GM12878 (cell line): ENCODE data around the gene PLCB4. TPM values are rescaled to one million over a fixed set of nuclear protein-coding genes. Genes with fewer than 3 reads are reported as not detected.

Source experiments
- ATAC-seq: fragments of 200-7000 bp; cut with Tn5 transposase; 3 replicates; pipeline ENCODE4 v1.9.1; 2020; ENCODE audit warnings: mild to moderate bottlenecking, moderate library complexity
- BruUV-seq: library from RNA; stranded (reverse); fragments of 400-500 nt; replicated peaks from 2 replicates; lab custom pipeline; 2021; lab: Mats Ljungman, UMichigan
- CTCF ChIA-PET: fragments of 300-600 bp; sonication (Branson Sonifier 250); formaldehyde crosslinking; extraction: SDS; loops from one replicate; lab custom pipeline; 2021; ENCODE audit warnings: inconsistent platforms; lab: Yijun Ruan, JAX
- POLR2A ChIA-PET: fragments of 350-600 bp; formaldehyde crosslinking; extraction: SDS; loops from one replicate; lab custom pipeline; 2021; ENCODE audit warnings: inconsistent platforms; lab: Charles Lee
- RAD21 ChIA-PET: fragments of 300-600 bp; sonication (Branson Sonifier 250); formaldehyde crosslinking; loops from one replicate; lab custom pipeline; 2023; ENCODE audit warnings: antibody characterized with exemption; ENCODE audit not compliant: unreplicated experiment; lab: Charles Lee
- SMC1A ChIA-PET: fragments of 300-600 bp; sonication (Branson Sonifier 250); formaldehyde crosslinking; loops from one replicate; lab custom pipeline; 2023; ENCODE audit not compliant: unreplicated experiment, uncharacterized antibody; lab: Charles Lee
- DNase-seq: peaks from one replicate; pipeline ENCODE4 v3.0.0-alpha.2; 2011; ENCODE audit warnings: low read depth, low spot score
- FAIRE-seq: peaks from 3 replicates; lab custom pipeline; 2011; peaks lifted over from hg19 to GRCh38; lab: Jason Lieb, UNC
- H2AFZ ChIP-seq: 2 replicates; pipeline ENCODE4 v1.6.0; 2011; ENCODE audit warnings: low read depth, low read length, control low read depth; ENCODE audit not compliant: control insufficient read depth
- H3K27ac ChIP-seq: 2 replicates; pipeline ENCODE4 v1.5.1; 2011; ENCODE audit warnings: control low read depth; ENCODE audit not compliant: control insufficient read depth, insufficient read depth
- H3K27me3 ChIP-seq, 2 experiments: replicated peaks in 1 of 2; 2 replicates each; pipeline versions ENCODE4 v1.6.0 to v1.6.1; 2011; ENCODE audit warnings: low read length in 1 of 2; ENCODE audit not compliant: control insufficient read depth in 2 of 2, insufficient read depth in 2 of 2
- H3K36me3 ChIP-seq, 2 experiments: 2 replicates each; pipeline ENCODE4 v1.5.1; 2011; ENCODE audit warnings: low read length in 1 of 2; ENCODE audit not compliant: control insufficient read depth in 2 of 2, insufficient read depth in 2 of 2
- H3K4me1 ChIP-seq: 2 replicates; pipeline ENCODE4 v1.6.1; 2011; ENCODE audit warnings: mild to moderate bottlenecking, low read length, moderate library complexity, mixed read lengths; ENCODE audit not compliant: control insufficient read depth, insufficient read depth
- H3K4me2 ChIP-seq: 2 replicates; pipeline ENCODE4 v1.6.0; 2011; ENCODE audit warnings: control low read depth; ENCODE audit not compliant: control insufficient read depth, insufficient read depth
- H3K4me3 ChIP-seq: fragments of 200-600 bp; sonication (generic); 2 replicates; pipeline ENCODE4 v1.5.1; 2016
- H3K79me2 ChIP-seq: 2 replicates; pipeline ENCODE4 v1.6.0; 2011; ENCODE audit warnings: low read length; ENCODE audit not compliant: control insufficient read depth, insufficient read depth
- H3K9ac ChIP-seq: 2 replicates; pipeline ENCODE4 v1.8.0; 2011; ENCODE audit warnings: low read length, control low read depth, mixed read lengths; ENCODE audit not compliant: control insufficient read depth, insufficient read depth
- H3K9me3 ChIP-seq: replicated peaks from 3 replicates; pipeline ENCODE4 v1.5.1; 2011; ENCODE audit warnings: mild to moderate bottlenecking, low read length; ENCODE audit not compliant: control insufficient read depth, insufficient read depth
- H4K20me1 ChIP-seq: 2 replicates; pipeline ENCODE4 v1.6.0; 2011; ENCODE audit not compliant: control insufficient read depth, insufficient read depth
- BRCA1 ChIP-seq: IDR thresholded peaks from 2 replicates; pipeline ENCODE4 v1.6.1; 2011; ENCODE audit warnings: low read depth, low read length, improper control_type of control experiment
- CREM ChIP-seq: IDR thresholded peaks from 2 replicates; pipeline ENCODE4 v1.6.1; 2014; ENCODE audit warnings: antibody characterized with exemption, low read depth
- CTCF ChIP-seq, 3 experiments: IDR thresholded peaks in 2 of 3; conservative IDR thresholded peaks in 1 of 3; 2 replicates each; pipeline ENCODE4 v1.5.1; 2011; ENCODE audit warnings: low read depth in 3 of 3, low read length in 3 of 3, mild to moderate bottlenecking in 3 of 3, control low read depth in 2 of 3, moderate library complexity in 2 of 3, inconsistent platforms in 1 of 3, mixed read lengths in 1 of 3; ENCODE audit not compliant: control insufficient read depth in 2 of 3, insufficient read depth in 1 of 3; ENCODE audit errors: extremely low read depth in 1 of 3
- ETV6 ChIP-seq, 2 experiments: fragments of 450-650 bp in 1 of 2; IDR thresholded peaks in 1 of 2; conservative IDR thresholded peaks in 1 of 2; 2 replicates each; pipeline ENCODE4 v1.6.1; 2014; ENCODE audit warnings: antibody characterized with exemption in 1 of 2, borderline replicate concordance in 1 of 2, low read depth in 1 of 2, mild to moderate bottlenecking in 1 of 2, moderate library complexity in 1 of 2
- KDM1A ChIP-seq: fragments of 200-600 bp; sonication (generic); IDR thresholded peaks from 2 replicates; pipeline ENCODE4 v1.6.1; 2016; ENCODE audit warnings: borderline replicate concordance
- KLF5 ChIP-seq: fragments of 450-650 bp; IDR thresholded peaks from 2 replicates; pipeline ENCODE4 v1.6.1; 2014; ENCODE audit warnings: mild to moderate bottlenecking; ENCODE audit not compliant: partially characterized antibody
- MYC ChIP-seq: IDR thresholded peaks from 2 replicates; pipeline ENCODE4 v1.6.1; 2011; ENCODE audit warnings: mild to moderate bottlenecking, low read length, moderate library complexity, inconsistent platforms; ENCODE audit not compliant: insufficient read depth, insufficient replicate concordance, insufficient read length, severe bottlenecking
- NFIC ChIP-seq: IDR thresholded peaks from 2 replicates; pipeline ENCODE4 v1.6.1; 2012; ENCODE audit warnings: low read depth, mild to moderate bottlenecking, inconsistent platforms, low read length, moderate library complexity
- NFYA ChIP-seq: IDR thresholded peaks from 2 replicates; pipeline ENCODE4 v1.6.1; 2011; ENCODE audit warnings: low read depth, mild to moderate bottlenecking, low read length, improper control_type of control experiment, borderline replicate concordance
- NR2C1 ChIP-seq: fragments of 450-650 bp; IDR thresholded peaks from 2 replicates; pipeline ENCODE4 v1.6.1; 2017; ENCODE audit warnings: antibody characterized with exemption, mild to moderate bottlenecking, moderate library complexity
- RAD21 ChIP-seq: IDR thresholded peaks from 2 replicates; pipeline ENCODE4 v1.6.1; 2011; ENCODE audit warnings: mild to moderate bottlenecking, low read depth, low read length, moderate library complexity; ENCODE audit not compliant: insufficient read depth
- REST ChIP-seq: IDR thresholded peaks from 2 replicates; pipeline ENCODE4 v1.6.1; 2012; ENCODE audit warnings: mild to moderate bottlenecking, low read depth, low read length
- ZNF207 ChIP-seq: fragments of 450-650 bp; IDR thresholded peaks from 2 replicates; pipeline ENCODE4 v1.6.1; 2014; ENCODE audit warnings: antibody characterized with exemption, mild to moderate bottlenecking, borderline replicate concordance
- ZSCAN29 ChIP-seq: fragments of 450-650 bp; IDR thresholded peaks from 2 replicates; pipeline ENCODE4 v1.6.1; 2017; ENCODE audit warnings: mild to moderate bottlenecking, moderate library complexity
- WGBS: methylation state at CpG from one replicate; pipeline ENCODE4 v1.1.6; 2016; ENCODE audit warnings: low lambda C conversion rate; ENCODE audit not compliant: insufficient replicate concordance, insufficient coverage; ENCODE audit errors: missing lambda C conversion rate; 5-methylcytosine and 5-hydroxymethylcytosine counted together
- in situ Hi-C: fragments of 300-500 bp; cut with MboI; formaldehyde crosslinking; loops from 9 replicates; pipeline ENCODE4 v1.14.3; 2018; ENCODE audit warnings: mixed read lengths
- intact Hi-C: fragments of 100-400 bp; cut with micrococcal nuclease; formaldehyde crosslinking; loops from one replicate; pipeline ENCODE4 v1.14.2; 2022; ENCODE audit not compliant: unreplicated experiment
- polyA plus RNA-seq, 11 experiments: library from polyadenylated mRNA; depleted of rRNA in 4 of 11; unstranded in 6 of 11; stranded (reverse) in 5 of 11; fragments of >200 nt; fragmentation: Nextera tagmentation in 4 of 11; fragmentation: Illumina TruSeq in 1 of 11; extraction: Ambion mirVana in 4 of 11; extraction: Trizol in 1 of 11; gene quantifications; 1 replicate in 1 of 11; 2 replicates in 10 of 11; pipeline versions ENCODE4 v1.2.1 to v1.2.3, GENCODE V29; 2011 to 2016; ENCODE audit warnings: inconsistent platforms in 2 of 11, missing spikeins in 2 of 11, low read depth in 1 of 11
- total RNA-seq, 4 experiments: library from RNA; depleted of rRNA in 3 of 4; stranded (reverse); fragments of >200 nt in 3 of 4; fragmentation: Illumina TruSeq in 1 of 4; extraction: Trizol in 1 of 4; gene quantifications; 2 replicates each; pipeline versions ENCODE4 v1.2.1 to v1.2.3, GENCODE V29; 2013 to 2021
- TF ChIP-seq, protein P1 (sequence below): fragments of 450-650 bp; formaldehyde crosslinking; IDR thresholded peaks from 2 replicates; pipeline ENCODE4 v1.4.0; 2022; ENCODE audit warnings: mild to moderate bottlenecking, moderate library complexity

The PLCB4 gene
- total and polyA plus RNA-seq, 10 of the 15 experiments (the other 5 are each of a cell fraction or from before 2014, with no cell fraction given), result not detected

DNA sequence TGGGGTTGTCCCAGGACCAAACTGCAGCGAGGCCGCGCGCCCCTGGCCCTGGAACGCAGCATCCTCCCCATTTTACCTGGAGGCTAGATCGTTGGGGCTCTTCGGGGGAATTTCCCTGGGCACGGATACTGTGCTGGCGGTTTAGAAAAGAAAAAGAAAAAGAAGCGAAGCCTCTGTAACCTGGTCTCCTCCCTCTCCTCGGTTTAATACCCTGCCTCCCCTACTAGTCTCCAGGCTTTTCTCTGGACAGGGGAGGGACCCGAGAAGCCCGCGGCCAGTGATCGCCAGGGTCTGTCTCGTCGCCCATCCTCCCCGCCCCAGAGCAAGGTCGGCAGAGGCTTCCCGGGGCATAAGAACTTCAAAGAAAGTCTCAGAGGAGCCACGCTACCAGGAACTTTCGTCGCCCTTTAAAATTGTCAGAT lies 439.4 kb downstream of the PLCB4 start:
- H4K20me1 ChIP-seq, result no peaks in the 10 kb centered on the region
- SMC1A ChIA-PET, result no interaction called here
- TF ChIP-seq NFYA (no peak), CREM (no peak), NR2C1 (no peak), CTCF (IDR thresholded peaks at IDR 0.05 in 2 of 3, conservative IDR thresholded peaks at IDR 0.05 in 1 of 3; ENCODE audit: control insufficient read depth in 2 of 3, extremely low read depth in 1 of 3, insufficient read depth in 1 of 3, low read depth in 3 of 3, low read length in 3 of 3) (no peak), KLF5 (no peak), KDM1A (no peak), ETV6 (conservative IDR thresholded peaks at IDR 0.05 in 1 of 2, IDR thresholded peaks at IDR 0.05 in 1 of 2; ENCODE audit: borderline replicate concordance in 1 of 2, low read depth in 1 of 2) (no peak), ZSCAN29 (no peak), MYC (no peak), ZNF207 (no peak), RAD21 (no peak), BRCA1 (no peak), NFIC (no peak), REST (no peak)
- TF ChIP-seq, protein P1, sequence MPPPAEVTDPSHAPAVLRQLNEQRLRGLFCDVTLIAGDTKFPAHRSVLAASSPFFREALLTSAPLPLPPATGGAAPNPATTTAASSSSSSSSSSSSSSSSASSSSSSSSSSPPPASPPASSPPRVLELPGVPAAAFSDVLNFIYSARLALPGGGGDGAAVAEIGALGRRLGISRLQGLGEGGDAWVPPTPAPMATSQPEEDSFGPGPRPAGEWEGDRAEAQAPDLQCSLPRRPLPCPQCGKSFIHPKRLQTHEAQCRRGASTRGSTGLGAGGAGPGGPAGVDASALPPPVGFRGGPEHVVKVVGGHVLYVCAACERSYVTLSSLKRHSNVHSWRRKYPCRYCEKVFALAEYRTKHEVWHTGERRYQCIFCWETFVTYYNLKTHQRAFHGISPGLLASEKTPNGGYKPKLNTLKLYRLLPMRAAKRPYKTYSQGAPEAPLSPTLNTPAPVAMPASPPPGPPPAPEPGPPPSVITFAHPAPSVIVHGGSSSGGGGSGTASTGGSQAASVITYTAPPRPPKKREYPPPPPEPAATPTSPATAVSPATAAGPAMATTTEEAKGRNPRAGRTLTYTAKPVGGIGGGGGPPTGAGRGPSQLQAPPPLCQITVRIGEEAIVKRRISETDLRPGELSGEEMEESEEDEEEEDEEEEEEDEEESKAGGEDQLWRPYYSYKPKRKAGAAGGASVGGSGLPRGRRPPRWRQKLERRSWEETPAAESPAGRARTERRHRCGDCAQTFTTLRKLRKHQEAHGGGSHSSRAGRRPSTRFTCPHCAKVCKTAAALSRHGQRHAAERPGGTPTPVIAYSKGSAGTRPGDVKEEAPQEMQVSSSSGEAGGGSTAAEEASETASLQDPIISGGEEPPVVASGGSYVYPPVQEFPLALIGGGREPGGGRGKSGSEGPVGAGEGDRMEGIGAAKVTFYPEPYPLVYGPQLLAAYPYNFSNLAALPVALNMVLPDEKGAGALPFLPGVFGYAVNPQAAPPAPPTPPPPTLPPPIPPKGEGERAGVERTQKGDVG (CRISPR knock-in tag), result no peak
- no peaks in the 10 kb centered on the region; the same call in 1 of the 2 replicates for H3K79me2 ChIP-seq
- 3% methylated on average over 23 of the region's 23 CpGs for WGBS
- POLR2A ChIA-PET, result no interaction called here
- no peak overlapping the region; the same call in 1 of the 2 replicates for H3K9ac ChIP-seq
- H3K27me3 ChIP-seq, result peaks cover 0 to 17% of the 10 kb centered on the region in 2 experiments; a peak in 3 of 4 replicates
- no peaks in the 10 kb centered on the region; the same call in 2 of the 3 replicates for H3K9me3 ChIP-seq
- intact Hi-C loops (no loop called here), in situ Hi-C loops (no loop called here)
- peaks cover 51% of the 10 kb centered on the region for H3K4me1 ChIP-seq
- peak overlapping the region; percentile 40; the same call in 1 of the 2 replicates for H3K4me3 ChIP-seq
- peak overlapping the region; percentile 12 for H3K4me2 ChIP-seq
- no peak overlapping the region; the same call in 1 of the 2 replicates for H2AFZ ChIP-seq
- BruUV-seq, result no TSS peak
- CTCF ChIA-PET, result no interaction called here
- RAD21 ChIA-PET, result no interaction called here
- DNase-seq (no peak), FAIRE-seq (no peak), ATAC-seq (no peak; the same call in 2 of the 3 replicates)
- H3K27ac ChIP-seq, result peak overlapping the region; percentile 34; the same call in 1 of the 2 replicates
- H3K36me3 ChIP-seq, result no peaks in the 10 kb centered on the region
